Muscle of leg (tissue), 11 donors: ENCODE measurements around the gene HMG20A. TPM values are rescaled to one million over a fixed set of nuclear protein-coding genes. Genes with fewer than 3 reads are reported as not detected.

ENCODE experiments used
- DNase-seq: peaks from one replicate; pipeline ENCODE4 v3.0.0; 2013
- H3K27ac ChIP-seq: one replicate; pipeline ENCODE4 v1.5.1; 2013; ENCODE audit warnings: mild to moderate bottlenecking, low read length, control low read depth
- H3K27me3 ChIP-seq: one replicate; pipeline ENCODE4 v1.6.1; 2013; ENCODE audit warnings: low read length; ENCODE audit not compliant: control insufficient read depth, insufficient read depth
- H3K36me3 ChIP-seq: one replicate; pipeline ENCODE4 v1.6.1; 2013; ENCODE audit warnings: low read length; ENCODE audit not compliant: control insufficient read depth, insufficient read depth
- H3K4me1 ChIP-seq: one replicate; pipeline ENCODE4 v1.6.1; 2013; ENCODE audit warnings: low read length; ENCODE audit not compliant: control insufficient read depth, insufficient read depth
- H3K4me3 ChIP-seq: one replicate; pipeline ENCODE4 v1.5.1; 2013; ENCODE audit warnings: low read length, control low read depth
- H3K9me3 ChIP-seq: replicated peaks from 2 replicates; pipeline ENCODE4 v1.6.1; 2013; ENCODE audit warnings: low read depth, low read length; ENCODE audit not compliant: control insufficient read depth
- WGBS: methylation state at CpG from one replicate; pipeline ENCODE4 v1.1.5; 2013; ENCODE audit warnings: missing lambda C conversion rate; ENCODE audit not compliant: insufficient coverage; 5-methylcytosine and 5-hydroxymethylcytosine counted together
- polyA plus RNA-seq, 8 donors: library from polyadenylated mRNA; unstranded; fragments of 120-200 nt; gene quantifications; one replicate each; pipeline versions ENCODE4 v1.2.1 to v1.2.3, GENCODE V29; 2013; ENCODE audit warnings: inconsistent platforms in 1 of 8, low replicate concordance in 1 of 8; ENCODE audit not compliant: insufficient read length in 8 of 8, insufficient read depth in 1 of 8
- total RNA-seq: library from RNA; stranded (reverse); fragments of 120-200 nt; gene quantifications from one replicate; pipeline ENCODE4 v1.2.4, GENCODE V29; 2013

HMG20A gene
- total and polyA plus RNA-seq, 9 donors, result 30.5 to 51.4 (median 43.7) TPM

GRCh38 chr15:77473328-77473727, 52.6 kb downstream of the HMG20A start:
- Histone ChIP-seq H3K4me1 (peaks cover 4% of the 10 kb centered on the region), H3K9me3 (no peaks in the 10 kb centered on the region), H3K27ac (no peak overlapping the region), H3K36me3 (peaks cover 24% of the 10 kb centered on the region), H3K27me3 (no peaks in the 10 kb centered on the region), H3K4me3 (no peak overlapping the region)
- DNase-seq, result no peak

DNA sequence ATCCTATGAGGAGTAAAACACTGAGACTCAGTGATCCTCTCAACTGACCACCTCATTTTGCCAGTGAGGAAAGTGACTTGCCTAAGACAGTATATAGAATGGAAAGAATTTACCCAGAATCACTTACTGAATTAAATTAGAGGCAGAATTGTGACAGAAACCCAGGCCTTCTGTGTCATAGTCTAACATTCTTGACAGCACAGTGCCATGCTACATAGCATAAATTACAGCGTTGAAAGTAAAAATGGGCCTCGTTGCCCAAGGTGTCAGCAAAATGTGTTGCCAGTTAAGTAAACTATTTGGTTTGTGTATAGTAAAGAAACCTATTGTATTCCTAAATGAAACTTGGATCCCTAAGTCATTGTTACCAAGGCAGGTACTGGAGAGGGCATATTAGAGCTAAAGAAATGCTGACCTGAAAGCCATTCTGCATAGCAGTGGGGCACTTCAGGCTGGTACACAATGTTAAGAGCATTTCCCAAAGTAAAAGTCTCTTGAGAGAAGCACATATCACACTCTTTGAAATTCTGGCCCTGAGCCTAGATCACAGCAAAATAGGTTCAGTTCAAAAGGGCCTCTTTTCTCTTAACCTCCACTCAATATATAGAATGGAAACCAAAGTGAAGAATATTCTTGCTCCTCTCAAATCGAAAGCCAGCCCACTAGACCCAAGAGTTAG, 53.8 kb downstream of the HMG20A start:
- no peak overlapping the region for H3K27ac ChIP-seq
- no peak for DNase-seq
- no CpG with 5 or more reads among the region's 3 CpGs for WGBS
- H3K36me3 ChIP-seq, result peaks cover 28% of the 10 kb centered on the region
- no peaks in the 10 kb centered on the region for H3K9me3 ChIP-seq
- H3K4me3 ChIP-seq, result no peak overlapping the region
- H3K27me3 ChIP-seq, result no peaks in the 10 kb centered on the region
- peaks cover 4% of the 10 kb centered on the region for H3K4me1 ChIP-seq

DNA sequence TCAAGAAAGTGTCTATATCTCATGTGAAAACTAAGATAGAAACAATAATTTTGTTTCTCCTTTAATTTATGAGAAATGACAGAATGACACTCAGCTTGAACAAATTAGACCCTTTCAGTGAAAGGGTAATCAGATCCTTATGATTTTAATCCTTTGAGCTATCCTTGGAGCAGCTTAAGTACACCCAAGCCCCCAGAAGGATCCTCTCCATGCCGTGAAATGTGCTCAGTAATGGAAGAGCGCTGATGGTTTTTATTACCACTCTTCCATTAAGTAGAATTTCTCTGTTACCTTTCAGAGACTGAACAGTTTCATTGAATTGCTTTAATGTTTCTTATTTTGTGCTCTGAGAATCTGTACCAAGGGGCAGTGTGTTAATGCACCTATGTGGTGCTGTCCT, 54.3 kb downstream of the HMG20A start:
- peak overlapping the region; percentile 16 for H3K27ac ChIP-seq
- peaks cover 28% of the 10 kb centered on the region for H3K36me3 ChIP-seq
- no peak overlapping the region for H3K4me3 ChIP-seq
- no peaks in the 10 kb centered on the region for H3K27me3 ChIP-seq
- H3K4me1 ChIP-seq, result peaks cover 4% of the 10 kb centered on the region
- no peak for DNase-seq
- H3K9me3 ChIP-seq, result no peaks in the 10 kb centered on the region
- no CpG with 5 or more reads among the region's 2 CpGs for WGBS

- WGBS, result 35% methylated on average over 3 of the region's 5 CpGs
- H3K36me3 ChIP-seq, result peaks cover 30% of the 10 kb centered on the region
- no peaks in the 10 kb centered on the region for H3K9me3 ChIP-seq
- H3K27me3 ChIP-seq, result no peaks in the 10 kb centered on the region
- DNase-seq, result no peak
- H3K27ac ChIP-seq, result no peak overlapping the region
- no peak overlapping the region for H3K4me3 ChIP-seq
- H3K4me1 ChIP-seq, result peaks cover 4% of the 10 kb centered on the region
Measured at GRCh38 chr15:77475898-77476297, 55.2 kb downstream of the HMG20A start.

DNA sequence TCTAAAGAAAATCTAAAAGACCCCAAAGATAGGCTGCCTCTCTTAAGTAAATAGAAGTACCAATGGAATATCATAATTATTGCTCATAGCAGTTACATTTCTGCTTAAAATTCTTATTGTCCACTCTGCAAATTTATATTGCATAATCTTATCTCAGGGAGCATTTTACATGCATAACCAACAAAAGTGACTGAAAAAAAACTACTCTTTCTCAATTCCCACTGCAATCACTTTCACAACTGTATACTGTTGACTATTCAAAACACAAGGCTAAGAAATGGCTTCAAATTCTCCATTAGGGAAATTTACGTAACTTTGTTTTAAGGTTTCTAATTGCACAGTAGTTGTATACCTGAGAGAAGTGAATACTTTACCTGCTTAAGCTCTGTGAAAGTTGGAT, 56.3 kb downstream of the HMG20A start:
- Histone ChIP-seq H3K27ac (no peak overlapping the region), H3K4me3 (no peak overlapping the region), H3K4me1 (peaks cover 4% of the 10 kb centered on the region), H3K27me3 (no peaks in the 10 kb centered on the region), H3K36me3 (peaks cover 28% of the 10 kb centered on the region), H3K9me3 (no peaks in the 10 kb centered on the region)
- WGBS, result no CpG with 5 or more reads among the region's 1 CpG
- DNase-seq, result no peak

DNA sequence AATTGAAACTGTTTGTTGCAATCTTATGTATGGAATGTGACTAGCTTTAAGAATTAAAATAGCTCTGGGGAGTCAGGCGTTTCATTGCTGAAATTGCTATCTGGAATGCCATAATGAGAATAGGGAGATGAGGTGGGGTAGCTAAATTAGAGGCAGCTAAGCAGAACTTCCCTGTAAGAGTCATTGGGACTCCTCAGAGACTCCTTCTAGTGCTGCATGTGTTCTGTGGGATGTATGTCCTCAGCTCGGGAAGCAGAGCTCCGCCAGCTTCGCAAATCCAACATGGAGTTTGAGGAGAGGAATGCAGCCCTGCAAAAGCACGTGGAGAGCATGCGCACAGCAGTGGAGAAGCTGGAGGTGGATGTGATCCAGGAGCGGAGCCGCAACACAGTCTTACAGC, 57.4 kb downstream of the HMG20A start:
- peaks cover 4% of the 10 kb centered on the region for H3K4me1 ChIP-seq
- no peaks in the 10 kb centered on the region for H3K27me3 ChIP-seq
- no peak overlapping the region for H3K27ac ChIP-seq
- no peaks in the 10 kb centered on the region for H3K9me3 ChIP-seq
- WGBS, result 88% methylated on average over 7 of the region's 8 CpGs
- peaks cover 24% of the 10 kb centered on the region for H3K36me3 ChIP-seq
- H3K4me3 ChIP-seq, result no peak overlapping the region
- no peak for DNase-seq

DNA sequence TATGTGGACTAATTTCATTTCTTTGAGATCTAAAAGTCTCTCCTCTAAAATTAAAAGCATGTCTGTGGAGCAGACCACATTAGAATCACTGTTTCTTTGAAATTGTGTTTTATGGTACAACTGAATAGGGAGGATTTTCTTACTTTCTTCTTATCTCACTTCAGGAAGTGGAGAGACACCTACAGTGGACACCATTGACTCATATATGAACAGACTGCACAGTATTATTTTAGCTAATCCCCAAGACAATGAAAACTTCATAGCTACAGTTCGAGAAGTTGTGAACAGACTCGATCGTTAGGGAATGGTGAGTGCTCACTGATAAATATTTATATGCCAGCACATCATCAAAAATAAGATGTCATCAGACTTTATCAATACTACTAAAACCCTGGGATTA, 58.3 kb downstream of the HMG20A start:
- Histone ChIP-seq H3K27me3 (no peaks in the 10 kb centered on the region), H3K9me3 (no peaks in the 10 kb centered on the region), H3K4me1 (peaks cover 4% of the 10 kb centered on the region), H3K36me3 (peaks cover 31% of the 10 kb centered on the region), H3K27ac (no peak overlapping the region), H3K4me3 (no peak overlapping the region)
- no CpG with 5 or more reads among the region's 3 CpGs for WGBS
- no peak for DNase-seq

DNA sequence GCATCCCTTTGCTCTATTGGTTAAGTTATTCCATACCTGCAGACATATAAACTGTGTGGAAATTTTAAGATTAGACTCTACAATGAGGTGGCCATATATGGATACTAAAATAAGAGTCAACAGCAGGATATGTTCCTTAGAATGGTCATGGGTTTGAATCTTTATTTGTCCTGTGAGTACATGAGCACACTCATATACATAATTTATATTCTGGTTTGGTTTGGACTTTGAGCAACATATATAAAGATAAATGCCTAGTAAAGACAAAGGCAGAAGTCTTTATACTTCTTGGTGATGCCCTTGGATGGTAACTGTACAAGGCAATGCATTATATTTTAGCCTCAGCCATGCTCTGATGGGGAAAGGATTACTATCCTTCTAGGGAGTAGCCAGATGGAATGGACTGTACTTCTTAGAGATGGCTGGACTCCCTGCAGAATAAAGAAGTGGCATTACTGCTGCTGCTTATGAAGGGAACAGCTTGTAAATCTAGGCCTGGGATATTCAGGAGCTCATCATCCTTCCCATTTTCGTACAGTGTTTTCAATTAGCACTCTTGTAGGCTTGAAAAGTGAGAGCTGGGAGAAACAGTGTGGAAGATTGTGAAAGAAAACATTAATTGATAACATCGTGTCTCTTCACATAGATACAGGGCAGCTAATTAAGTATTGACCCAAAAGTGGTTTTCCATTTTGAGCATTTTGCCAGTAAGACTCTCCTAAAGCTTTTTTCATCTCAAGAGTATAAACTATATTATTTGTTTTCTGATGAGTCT, 60.4 kb downstream of the HMG20A start:
- no CpG with 5 or more reads among the region's 2 CpGs for WGBS
- Histone ChIP-seq H3K4me3 (no peak overlapping the region), H3K27me3 (no peaks in the 10 kb centered on the region), H3K4me1 (peaks cover under 1% of the 10 kb centered on the region), H3K36me3 (peaks cover 39% of the 10 kb centered on the region), H3K27ac (no peak overlapping the region), H3K9me3 (no peaks in the 10 kb centered on the region)
- DNase-seq, result no peak

- Histone ChIP-seq H3K4me1 (peaks cover under 1% of the 10 kb centered on the region), H3K27me3 (no peaks in the 10 kb centered on the region), H3K9me3 (no peaks in the 10 kb centered on the region), H3K4me3 (no peak overlapping the region), H3K27ac (peak overlapping the region; percentile 23), H3K36me3 (peaks cover 39% of the 10 kb centered on the region)
- no CpG with 5 or more reads among the region's 1 CpG for WGBS
- no peak for DNase-seq
Measured at GRCh38 chr15:77481670-77482069, 61.0 kb downstream of the HMG20A start.

DNA sequence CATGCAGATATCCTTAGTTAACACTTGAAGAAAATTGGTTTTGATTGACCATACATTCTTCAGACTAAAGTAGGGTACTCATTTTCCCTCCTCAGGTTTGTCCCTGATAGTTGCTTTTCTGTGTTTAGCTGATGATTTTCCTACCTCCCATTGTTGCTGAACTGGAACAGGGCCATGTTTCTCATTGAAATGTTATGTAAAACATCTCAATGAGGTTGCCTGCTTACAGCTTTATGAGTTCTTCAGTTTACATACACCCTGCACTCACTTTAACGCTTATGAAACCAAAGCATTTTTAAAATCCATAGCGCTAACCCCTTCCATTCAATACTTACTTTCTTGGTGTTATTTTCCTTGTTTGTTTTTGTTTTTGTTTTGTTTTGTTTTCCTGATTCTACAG, 61.9 kb downstream of the HMG20A start:
- peaks cover 8% of the 10 kb centered on the region for H3K4me1 ChIP-seq
- no CpG with 5 or more reads among the region's 2 CpGs for WGBS
- peak; percentile 74 for DNase-seq

More for the DNA sequence above, 61.9 kb downstream of the HMG20A start:
- Histone ChIP-seq H3K27ac (no peak overlapping the region), H3K4me3 (no peak overlapping the region), H3K27me3 (no peaks in the 10 kb centered on the region), H3K36me3 (peaks cover 39% of the 10 kb centered on the region), H3K9me3 (no peaks in the 10 kb centered on the region)
